Endothelial cell (in vitro differentiated cells): ENCODE results near the gene SECTM1. TPM values are rescaled to one million over a fixed set of nuclear protein-coding genes. Genes with fewer than 3 reads are reported as not detected.

ENCODE experiments used
- DNase-seq: peaks from one replicate; pipeline ENCODE4 v3.0.0; 2021; ENCODE audit warnings: low spot score
- H3K27ac Mint-ChIP-seq: one replicate; pipeline ENCODE4 v1.8.0; 2021; ENCODE audit warnings: mixed read lengths, inconsistent platforms; ENCODE audit not compliant: unreplicated experiment
- H3K27me3 Mint-ChIP-seq: one replicate; pipeline ENCODE4 v1.8.0; 2021; ENCODE audit warnings: mild to moderate bottlenecking, moderate library complexity, mixed read lengths, inconsistent platforms; ENCODE audit not compliant: unreplicated experiment
- H3K36me3 Mint-ChIP-seq: one replicate; pipeline ENCODE4 v1.8.0; 2021; ENCODE audit warnings: mild to moderate bottlenecking, low read depth, mixed read lengths, inconsistent platforms; ENCODE audit not compliant: unreplicated experiment
- H3K4me1 Mint-ChIP-seq: one replicate; pipeline ENCODE4 v1.8.0; 2021; ENCODE audit warnings: mild to moderate bottlenecking, mixed read lengths, inconsistent platforms; ENCODE audit not compliant: unreplicated experiment
- H3K4me3 Mint-ChIP-seq: one replicate; pipeline ENCODE4 v1.8.0; 2021; ENCODE audit warnings: mild to moderate bottlenecking, mixed read lengths, inconsistent platforms; ENCODE audit not compliant: unreplicated experiment
- H3K9me3 Mint-ChIP-seq: one replicate; pipeline ENCODE4 v1.8.0; 2021; ENCODE audit warnings: mixed read lengths, inconsistent platforms; ENCODE audit not compliant: unreplicated experiment
- CTCF ChIP-seq: fragments of 200-600 bp; sonication (generic); IDR thresholded peaks from one replicate; pipeline ENCODE4 v1.5.0; 2021; ENCODE audit warnings: antibody characterized with exemption; ENCODE audit not compliant: unreplicated experiment
- total RNA-seq: library from RNA; stranded (reverse); fragmentation: NEBNext Ultra II Directional; extraction: Animal tissue kit (Norgen Biotek cat#: 25700); gene quantifications from one replicate; pipeline ENCODE4 v1.2.1, GENCODE V29; 2021; ENCODE audit not compliant: unreplicated experiment

Gene SECTM1
- total RNA-seq, 1 donor from 2014 or later = not detected

GRCh38 chr17:82274134-82275020, 59.2 kb downstream of the SECTM1 start:
- H3K27ac Mint-ChIP-seq = no peak overlapping the region

GRCh38 chr17:82273327-82274133, 60.0 kb downstream of the SECTM1 start, which contains the start of gene CSNK1D:
Gene CSNK1D (minus strand): TSS chr17:82273700. CDS start chr17:82273381, 319 bp downstream.
- peaks cover 36% of the 10 kb centered on the region for H3K4me1 Mint-ChIP-seq
- no peaks in the 10 kb centered on the region for H3K9me3 Mint-ChIP-seq
- peak within 1 kb of the TSS; percentile 96 for H3K27ac Mint-ChIP-seq
- H3K27me3 Mint-ChIP-seq = peaks cover 34% of the 10 kb centered on the region
- DNase-seq = peak; percentile 92
- H3K36me3 Mint-ChIP-seq = peaks cover 21% of the 10 kb centered on the region
- H3K4me3 Mint-ChIP-seq = peak within 1 kb of the TSS; percentile 95
- TF ChIP-seq CTCF = no peak

More at GRCh38 chr17:82274134-82275020, 59.2 kb downstream of the SECTM1 start:
- Mint-ChIP-seq H3K27me3 (peaks cover 33% of the 10 kb centered on the region), H3K4me1 (peaks cover 45% of the 10 kb centered on the region), H3K9me3 (no peaks in the 10 kb centered on the region), H3K36me3 (peaks cover 21% of the 10 kb centered on the region), H3K4me3 (peak overlapping the region; percentile 73)
- DNase-seq = no peak
- no peak for TF ChIP-seq CTCF

- peak; percentile 56 for DNase-seq
- H3K4me1 Mint-ChIP-seq = peaks cover 28% of the 10 kb centered on the region
- peak overlapping the region; percentile 95 for H3K4me3 Mint-ChIP-seq
- peak overlapping the region; percentile 87 for H3K27ac Mint-ChIP-seq
- H3K36me3 Mint-ChIP-seq = peaks cover 21% of the 10 kb centered on the region
- H3K27me3 Mint-ChIP-seq = peaks cover 29% of the 10 kb centered on the region
- H3K9me3 Mint-ChIP-seq = no peaks in the 10 kb centered on the region
- no peak for TF ChIP-seq CTCF
Observed at GRCh38 chr17:82272495-82273326, 60.9 kb downstream of the SECTM1 start.

- Mint-ChIP-seq H3K36me3 (peaks cover 30% of the 10 kb centered on the region), H3K27ac (no peak overlapping the region), H3K4me1 (peaks cover 25% of the 10 kb centered on the region), H3K4me3 (peak overlapping the region; percentile 95), H3K27me3 (peaks cover 22% of the 10 kb centered on the region), H3K9me3 (no peaks in the 10 kb centered on the region)
- no peak for DNase-seq
- no peak for TF ChIP-seq CTCF
Observed at GRCh38 chr17:82271401-82271800, 62.2 kb downstream of the SECTM1 start.

Other genes with a start within 250 kb of the SECTM1 start
- gene FASN, start 235.5 kb downstream of the SECTM1 start, total RNA-seq = 400 TPM
- gene CCDC57, start 120.9 kb downstream of the SECTM1 start, total RNA-seq = 37.2 TPM
- gene SLC16A3, start 104.7 kb downstream of the SECTM1 start, total RNA-seq = 76.2 TPM
- gene CSNK1D, start 60.1 kb downstream of the SECTM1 start, total RNA-seq = 149 TPM
- not detected for gene CD7, start 16.2 kb downstream of the SECTM1 start, total RNA-seq
- 0.26 TPM for gene TEX19, start 25.5 kb upstream of the SECTM1 start, total RNA-seq
- not detected for gene UTS2R, start 38.0 kb upstream of the SECTM1 start, total RNA-seq
- gene HEXD, start 84.6 kb upstream of the SECTM1 start, total RNA-seq = 22.0 TPM
- gene OGFOD3, start 84.8 kb upstream of the SECTM1 start, total RNA-seq = 15.7 TPM
- 75.7 TPM for gene CYBC1, start 117.0 kb upstream of the SECTM1 start, total RNA-seq
- gene NARF, start 125.0 kb upstream of the SECTM1 start, total RNA-seq = 88.7 TPM
- 64.3 TPM for gene FOXK2, start 186.0 kb upstream of the SECTM1 start, total RNA-seq